Suppressor macrophage treated with lipopolysaccharide for 1 hour (primary cell): Measurements from ENCODE around the gene TTC28.
A peak's percentile ranks its signal among the peaks of the same experiment; 100 is the strongest.
"Not testable (repeated sequence)": the region's sequence is repeated elsewhere in the genome, so short reads cannot be mapped to it uniquely, and the experiment has no call there.

Experiments used
- DNase-seq, 3 donors: peaks; one replicate each; pipeline ENCODE4 v3.0.0-alpha.2; 2020 to 2022

The TTC28 gene

GRCh38 chr22:28600546-28601143 is 79.0 kb downstream of the TTC28 start:
- DNase-seq: peak; percentile 69 to 86 (median 76)

GRCh38 chr22:28599693-28600092 is 79.9 kb downstream of the TTC28 start:
- DNase-seq: no peak

GRCh38 chr22:28597665-28598064 is 82.0 kb downstream of the TTC28 start:
- DNase-seq: no peak

GRCh38 chr22:28594797-28595462 is 84.7 kb downstream of the TTC28 start:
- peak; percentile 62 to 81 (median 77) for DNase-seq

- DNase-seq: no peak
Measured at GRCh38 chr22:28594076-28594796, 85.4 kb downstream of the TTC28 start.

- no peak for DNase-seq
Measured at GRCh38 chr22:28593299-28593698, 86.3 kb downstream of the TTC28 start.

GRCh38 chr22:28589102-28589750 is 90.4 kb downstream of the TTC28 start:
- DNase-seq: peak; percentile 17 to 34 (median 29)

GRCh38 chr22:28585324-28585723 is 94.3 kb downstream of the TTC28 start:
- no peak for DNase-seq

GRCh38 chr22:28582806-28583205 is 96.8 kb downstream of the TTC28 start:
- peak in 2 of 3 donors; percentile 21 to 31 for DNase-seq

GRCh38 chr22:28581016-28581415 is 98.6 kb downstream of the TTC28 start:
- DNase-seq: peak; percentile 21 to 39 (median 24)

GRCh38 chr22:28576162-28576561 is 103.5 kb downstream of the TTC28 start:
- DNase-seq: no peak

GRCh38 chr22:28574159-28574788 is 105.4 kb downstream of the TTC28 start:
- peak; percentile 17 to 52 (median 38) for DNase-seq

GRCh38 chr22:28570696-28571373 is 108.8 kb downstream of the TTC28 start:
- DNase-seq: no peak

- not testable (repeated sequence) for DNase-seq
Measured at GRCh38 chr22:28568974-28569373, 110.7 kb downstream of the TTC28 start.

GRCh38 chr22:28568099-28568498 is 111.5 kb downstream of the TTC28 start:
- DNase-seq: no peak

GRCh38 chr22:28566920-28567499 is 112.6 kb downstream of the TTC28 start:
- not testable (repeated sequence) for DNase-seq

GRCh38 chr22:28563636-28564035 is 116.0 kb downstream of the TTC28 start:
- DNase-seq: no peak

GRCh38 chr22:28562324-28562723 is 117.3 kb downstream of the TTC28 start:
- no peak for DNase-seq

- DNase-seq: not testable (repeated sequence)
Measured at GRCh38 chr22:28560743-28561101, 118.9 kb downstream of the TTC28 start.

GRCh38 chr22:28560046-28560742 is 119.4 kb downstream of the TTC28 start:
- DNase-seq: no peak

GRCh38 chr22:28557184-28557583 is 122.5 kb downstream of the TTC28 start:
- no peak for DNase-seq
